BLaER1 treated with 17β-estradiol and CSF1 and Interleukin-3, amounts not matched to agents 10 nM and 100 nM (cell line): ENCODE data around the gene RGP1.

Source experiments
- H3K27ac ChIP-seq, 11 experiments: shearing (Covaris generic); formaldehyde crosslinking; 2 replicates each; pipeline ENCODE4 v1.8.1; 2022
- H3K27me3 ChIP-seq, 11 experiments: shearing (Covaris generic); formaldehyde crosslinking; 2 replicates each; pipeline ENCODE4 v1.8.1; 2022
- H3K36me3 ChIP-seq, 11 experiments: shearing (Covaris generic); formaldehyde crosslinking; 2 replicates each; pipeline ENCODE4 v1.8.1; 2022
- H3K4me1 ChIP-seq, 10 experiments: shearing (Covaris generic); formaldehyde crosslinking; 2 replicates each; pipeline ENCODE4 v1.8.1; 2022
- H3K4me2 ChIP-seq, 11 experiments: shearing (Covaris generic); formaldehyde crosslinking; 2 replicates each; pipeline ENCODE4 v1.8.1; 2022
- H3K4me3 ChIP-seq, 10 experiments: shearing (Covaris generic); formaldehyde crosslinking; 2 replicates each; pipeline ENCODE4 v1.8.1; 2022
- H3K9ac ChIP-seq, 11 experiments: shearing (Covaris generic); formaldehyde crosslinking; 2 replicates each; pipeline ENCODE4 v1.8.1; 2022
- H3K9me3 ChIP-seq, 11 experiments: shearing (Covaris generic); formaldehyde crosslinking; replicated peaks in 1 of 11; 2 replicates each; pipeline ENCODE4 v1.8.1; 2022
- H4K20me1 ChIP-seq, 11 experiments: shearing (Covaris generic); formaldehyde crosslinking; 2 replicates each; pipeline ENCODE4 v1.8.1; 2022
- Cebpa-rat ChIP-seq, 11 experiments: shearing (Covaris generic); IDR thresholded peaks; 2 replicates each; pipeline ENCODE4 v1.8.1; 2022

Gene RGP1

GRCh38 chr9:35708146-35708545, 40.9 kb upstream of the RGP1 start:
- Histone ChIP-seq H3K4me1 (no peaks in the 10 kb centered on the region), H3K9me3 (no peaks in the 10 kb centered on the region), H3K36me3 (peaks cover 98 to 100% (median 98%) of the 10 kb centered on the region in 11 experiments), H3K27ac (no peak overlapping the region), H3K4me3 (no peak overlapping the region), H3K9ac (0 out of 22 replicates have a peak overlapping the region, but pooled peaks of 1 of the 11 experiments have one; percentile 15), H3K27me3 (no peaks in the 10 kb centered on the region), H3K4me2 (no peak overlapping the region), H4K20me1 (peaks cover 0 to 96% (median 23%) of the 10 kb centered on the region in 11 experiments; a peak in 15 of 22 replicates)
- TF ChIP-seq Cebpa-rat (IDR thresholded peaks at IDR 0.05), result no peak

- Histone ChIP-seq H3K36me3 (peaks cover 97 to 100% (median 98%) of the 10 kb centered on the region in 11 experiments), H3K4me3 (no peak overlapping the region), H3K9ac (no peak overlapping the region), H3K27ac (no peak overlapping the region), H3K9me3 (no peaks in the 10 kb centered on the region), H3K27me3 (no peaks in the 10 kb centered on the region), H4K20me1 (peaks cover 0 to 95% (median 33%) of the 10 kb centered on the region in 11 experiments; a peak in 17 of 22 replicates), H3K4me1 (peaks cover 0 to 1% (median 0%) of the 10 kb centered on the region in 10 experiments; a peak in 7 of 20 replicates), H3K4me2 (no peak overlapping the region)
- no peak for TF ChIP-seq Cebpa-rat (IDR thresholded peaks at IDR 0.05)
Observed at GRCh38 chr9:35710818-35711500, 38.1 kb upstream of the RGP1 start.

GRCh38 chr9:35711501-35712428, 37.3 kb upstream of the RGP1 start:
- no peak overlapping the region for H3K4me2 ChIP-seq
- H4K20me1 ChIP-seq, result peaks cover 0 to 95% (median 38%) of the 10 kb centered on the region in 11 experiments; a peak in 19 of 22 replicates
- no peaks in the 10 kb centered on the region for H3K27me3 ChIP-seq
- no peak overlapping the region for H3K27ac ChIP-seq
- no peak for TF ChIP-seq Cebpa-rat (IDR thresholded peaks at IDR 0.05)
- no peaks in the 10 kb centered on the region for H3K9me3 ChIP-seq
- H3K36me3 ChIP-seq, result peaks cover 97 to 100% (median 98%) of the 10 kb centered on the region in 11 experiments
- H3K4me3 ChIP-seq, result no peak overlapping the region
- no peak overlapping the region for H3K9ac ChIP-seq
- H3K4me1 ChIP-seq, result peaks cover 0 to 9% (median 7%) of the 10 kb centered on the region in 10 experiments; a peak in 16 of 20 replicates

- no peak for TF ChIP-seq Cebpa-rat (IDR thresholded peaks at IDR 0.05)
- H3K36me3 ChIP-seq, result peaks cover 97 to 100% (median 98%) of the 10 kb centered on the region in 11 experiments
- no peaks in the 10 kb centered on the region for H3K9me3 ChIP-seq
- H3K4me2 ChIP-seq, result no peak overlapping the region
- H3K4me1 ChIP-seq, result peaks cover 0 to 15% (median 12%) of the 10 kb centered on the region in 10 experiments; a peak in 16 of 20 replicates
- no peak overlapping the region for H3K9ac ChIP-seq
- peaks cover 5 to 95% (median 49%) of the 10 kb centered on the region in 11 experiments; a peak in 21 of 22 replicates for H4K20me1 ChIP-seq
- no peaks in the 10 kb centered on the region for H3K27me3 ChIP-seq
- no peak overlapping the region for H3K4me3 ChIP-seq
- no peak overlapping the region for H3K27ac ChIP-seq
Observed at GRCh38 chr9:35712762-35713400, 36.2 kb upstream of the RGP1 start.

GRCh38 chr9:35713578-35713977, 35.5 kb upstream of the RGP1 start:
- Histone ChIP-seq H3K27ac (no peak overlapping the region), H3K9ac (no peak overlapping the region), H4K20me1 (peaks cover 12 to 95% (median 56%) of the 10 kb centered on the region in 11 experiments; a peak in 21 of 22 replicates), H3K36me3 (peaks cover 97 to 100% (median 98%) of the 10 kb centered on the region in 11 experiments), H3K4me3 (no peak overlapping the region), H3K9me3 (no peaks in the 10 kb centered on the region), H3K27me3 (no peaks in the 10 kb centered on the region), H3K4me1 (peaks cover 5 to 22% (median 19%) of the 10 kb centered on the region in 10 experiments), H3K4me2 (no peak overlapping the region)
- no peak for TF ChIP-seq Cebpa-rat (IDR thresholded peaks at IDR 0.05)

- peaks cover 10 to 27% (median 24%) of the 10 kb centered on the region in 10 experiments for H3K4me1 ChIP-seq
- H3K27me3 ChIP-seq, result no peaks in the 10 kb centered on the region
- H3K4me2 ChIP-seq, result no peak overlapping the region
- H3K36me3 ChIP-seq, result peaks cover 95 to 100% (median 98%) of the 10 kb centered on the region in 11 experiments
- no peaks in the 10 kb centered on the region for H3K9me3 ChIP-seq
- no peak overlapping the region for H3K27ac ChIP-seq
- no peak for TF ChIP-seq Cebpa-rat (IDR thresholded peaks at IDR 0.05)
- peaks cover 17 to 95% (median 61%) of the 10 kb centered on the region in 11 experiments; a peak in 21 of 22 replicates for H4K20me1 ChIP-seq
- no peak overlapping the region for H3K9ac ChIP-seq
- no peak overlapping the region for H3K4me3 ChIP-seq
Observed at GRCh38 chr9:35714123-35714522, 35.0 kb upstream of the RGP1 start.

- Histone ChIP-seq H4K20me1 (peaks cover 22 to 98% (median 67%) of the 10 kb centered on the region in 11 experiments; a peak in 21 of 22 replicates), H3K4me1 (peaks cover 16 to 33% (median 30%) of the 10 kb centered on the region in 10 experiments), H3K27me3 (no peaks in the 10 kb centered on the region), H3K4me3 (no peak overlapping the region), H3K27ac (no peak overlapping the region), H3K9ac (0 out of 22 replicates have a peak overlapping the region, but pooled peaks of 1 of the 11 experiments have one; percentile 28), H3K4me2 (no peak overlapping the region), H3K9me3 (no peaks in the 10 kb centered on the region), H3K36me3 (peaks cover 96 to 100% (median 98%) of the 10 kb centered on the region in 11 experiments)
- no peak for TF ChIP-seq Cebpa-rat (IDR thresholded peaks at IDR 0.05)
Observed at GRCh38 chr9:35714579-35715252, 34.4 kb upstream of the RGP1 start.

GRCh38 chr9:35716230-35716629, 32.9 kb upstream of the RGP1 start:
- no peak for TF ChIP-seq Cebpa-rat (IDR thresholded peaks at IDR 0.05)
- H3K27ac ChIP-seq, result no peak overlapping the region
- H3K4me1 ChIP-seq, result peaks cover 31 to 46% (median 37%) of the 10 kb centered on the region in 10 experiments
- H4K20me1 ChIP-seq, result peaks cover 31 to 98% (median 72%) of the 10 kb centered on the region in 11 experiments; a peak in 21 of 22 replicates
- no peaks in the 10 kb centered on the region for H3K27me3 ChIP-seq
- peak overlapping the region in 6 of 11 experiments; percentile 6 to 48 (median 16); a peak in 9 of 22 replicates for H3K4me2 ChIP-seq
- H3K9me3 ChIP-seq, result no peaks in the 10 kb centered on the region
- H3K36me3 ChIP-seq, result peaks cover 96 to 100% (median 98%) of the 10 kb centered on the region in 11 experiments
- H3K9ac ChIP-seq, result peak overlapping the region in 2 of 11 experiments; percentile 1 to 19; a peak in 1 of 22 replicates
- H3K4me3 ChIP-seq, result no peak overlapping the region
